GM18508 (cell line): ENCODE measurements around the gene RGL1.
A peak's percentile ranks its signal among the peaks of the same experiment; 100 is the strongest.

Experiments
- ATAC-seq: cut with Tn5 transposase; IDR thresholded peaks from one replicate; pipeline ENCODE4 v1.9.1; 2021; ENCODE audit warnings: moderate number of reproducible peaks; ENCODE audit not compliant: insufficient read depth, unreplicated experiment

RGL1 gene

DNA sequence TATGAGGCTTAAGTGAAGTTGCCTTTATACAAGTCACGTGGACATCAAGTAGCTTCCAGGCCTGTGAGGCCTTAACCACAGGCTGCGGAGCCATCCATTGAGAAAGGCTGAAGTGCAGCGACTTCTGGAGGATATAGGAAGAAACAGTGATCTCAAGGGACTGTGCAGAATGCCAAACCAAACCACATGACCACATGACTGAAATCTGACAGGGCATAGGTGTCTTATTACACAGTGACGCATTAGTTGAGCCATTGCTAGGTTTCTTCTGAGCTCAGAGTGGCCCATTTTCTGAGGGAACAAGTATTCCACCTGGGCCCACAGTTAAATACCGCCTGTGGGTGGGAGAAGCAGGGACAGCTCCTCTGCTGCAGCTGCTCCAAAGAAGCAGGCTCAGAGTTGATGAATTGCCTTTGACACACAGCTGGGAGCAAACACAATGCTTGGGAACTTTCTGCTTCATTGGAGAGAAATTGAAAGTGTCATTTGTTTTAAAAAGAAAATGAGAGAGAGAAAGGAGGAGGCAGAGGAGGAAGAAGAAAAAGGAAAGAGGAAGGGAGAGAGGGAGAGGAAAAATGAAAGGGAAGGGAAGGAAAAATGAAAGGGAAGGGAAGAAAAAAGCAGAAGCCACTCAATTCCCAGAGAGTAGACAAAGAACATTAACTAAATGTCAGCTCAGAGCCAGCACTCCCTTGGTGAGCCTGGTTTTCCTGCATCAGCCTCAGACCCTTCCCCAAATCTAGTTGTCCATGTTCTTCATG, 138.2 kb downstream of the RGL1 start:
- no peak for ATAC-seq

DNA sequence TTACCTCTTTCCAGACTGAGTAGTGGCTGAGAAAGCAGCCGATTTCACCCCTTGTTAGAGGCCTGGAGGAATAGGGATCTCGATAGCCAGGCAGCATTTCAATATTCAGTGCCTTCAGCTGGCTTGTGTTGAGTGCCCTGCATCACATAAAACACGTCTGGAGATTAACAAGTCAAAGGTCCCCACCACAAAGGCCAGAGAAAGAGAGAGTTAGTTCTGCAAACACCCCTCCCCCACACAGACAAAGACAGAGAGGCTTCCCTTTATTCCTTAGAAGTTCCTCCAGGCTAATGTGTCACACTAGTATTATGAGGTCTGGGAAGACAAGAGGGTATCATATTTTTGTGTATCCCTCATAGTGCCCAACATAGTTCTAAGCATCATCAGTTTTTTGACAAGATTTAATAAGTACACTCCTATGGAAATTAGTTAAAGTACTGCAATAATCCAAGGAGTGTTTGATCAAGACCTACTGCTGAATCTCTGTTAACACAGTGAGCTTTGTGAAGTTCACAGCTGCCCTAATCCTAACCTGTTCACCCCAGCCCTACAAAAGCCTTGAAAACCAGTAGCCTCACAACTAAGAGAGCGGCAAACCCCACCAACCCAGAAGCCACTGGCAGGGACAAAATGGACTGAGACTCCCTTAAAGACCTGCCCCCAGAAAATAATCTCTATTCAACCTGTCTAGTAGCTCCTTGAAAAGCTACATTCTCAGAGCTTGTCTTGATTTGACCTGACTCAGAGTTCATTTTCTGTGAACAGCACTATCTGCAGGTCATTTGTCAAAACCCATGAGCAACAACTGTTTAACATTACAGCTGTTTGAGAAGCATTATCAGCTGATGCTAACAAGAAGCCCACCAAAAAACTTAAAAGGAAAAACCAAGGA, 140.8 kb downstream of the RGL1 start:
- ATAC-seq = no peak

DNA sequence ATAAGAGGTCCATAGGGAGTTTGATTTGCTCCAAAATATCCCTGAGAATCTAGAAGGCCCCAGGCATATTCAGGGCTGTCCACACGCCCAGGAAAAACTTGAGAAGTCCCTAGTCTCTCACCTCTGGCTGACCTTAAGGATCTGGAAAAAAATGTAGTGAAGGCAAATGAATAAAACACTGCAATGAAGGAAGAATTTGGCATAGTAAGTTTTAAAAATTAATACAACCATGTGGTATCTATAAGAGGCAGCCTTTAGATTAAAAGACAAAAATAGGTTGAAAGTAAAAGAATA, 141.3 kb downstream of the RGL1 start:
- no peak for ATAC-seq

DNA sequence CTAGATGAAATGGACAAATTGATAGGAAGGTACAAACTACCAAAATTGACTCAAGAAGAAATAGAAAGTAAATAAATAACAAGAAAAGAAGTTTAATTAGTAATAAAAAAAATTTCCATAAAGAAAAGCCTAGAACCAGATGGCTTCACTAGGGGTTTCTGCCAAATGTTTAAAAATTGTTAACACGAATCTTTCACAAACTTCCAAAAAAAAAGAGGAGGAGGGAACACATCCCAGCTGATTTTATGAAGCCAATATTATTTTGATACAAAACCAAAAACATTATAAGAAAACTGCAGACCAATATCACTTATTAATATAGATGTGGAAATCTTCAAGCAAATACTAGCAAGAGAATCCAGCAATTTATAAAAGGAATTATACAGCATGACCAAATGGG, 143.1 kb downstream of the RGL1 start:
- ATAC-seq = no peak

DNA sequence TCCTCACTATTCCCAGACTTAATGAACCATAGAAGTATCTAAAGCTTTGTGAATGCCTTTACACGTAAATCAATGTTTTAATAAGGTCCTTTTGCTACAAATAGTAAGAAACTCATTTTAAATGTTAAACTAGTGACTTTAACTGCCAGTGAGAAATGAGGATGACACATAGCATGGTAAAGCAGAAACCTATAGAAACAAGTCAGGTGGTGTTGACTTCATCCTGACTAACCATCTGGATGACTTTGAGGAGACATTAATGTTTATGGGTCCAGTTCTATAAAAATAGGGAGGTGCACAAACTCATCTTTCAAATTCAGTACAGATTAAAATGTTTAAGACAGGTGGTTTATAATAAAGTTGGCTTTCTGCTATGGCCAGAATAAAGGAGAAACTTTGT, 147.2 kb downstream of the RGL1 start:
- no peak for ATAC-seq

DNA sequence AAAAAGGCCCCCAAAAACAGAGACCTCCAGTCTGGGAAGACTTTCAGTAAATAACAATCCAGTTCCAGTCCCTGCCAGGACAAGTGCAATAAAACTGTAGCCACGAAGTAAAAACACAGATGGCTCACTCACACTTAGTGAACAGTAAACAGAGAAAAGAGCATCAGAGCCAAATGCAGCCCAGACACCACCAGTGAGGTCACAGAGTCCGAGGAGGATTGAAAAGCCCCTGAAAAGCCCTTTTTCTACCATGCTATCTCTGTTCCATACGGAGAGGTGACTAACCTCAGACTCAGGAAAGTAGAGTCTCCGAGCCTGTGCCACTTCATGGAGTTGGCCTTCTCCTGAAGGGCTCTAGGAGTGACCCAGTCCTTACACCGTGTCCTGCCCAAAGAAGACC, 148.1 kb downstream of the RGL1 start:
- no peak for ATAC-seq

DNA sequence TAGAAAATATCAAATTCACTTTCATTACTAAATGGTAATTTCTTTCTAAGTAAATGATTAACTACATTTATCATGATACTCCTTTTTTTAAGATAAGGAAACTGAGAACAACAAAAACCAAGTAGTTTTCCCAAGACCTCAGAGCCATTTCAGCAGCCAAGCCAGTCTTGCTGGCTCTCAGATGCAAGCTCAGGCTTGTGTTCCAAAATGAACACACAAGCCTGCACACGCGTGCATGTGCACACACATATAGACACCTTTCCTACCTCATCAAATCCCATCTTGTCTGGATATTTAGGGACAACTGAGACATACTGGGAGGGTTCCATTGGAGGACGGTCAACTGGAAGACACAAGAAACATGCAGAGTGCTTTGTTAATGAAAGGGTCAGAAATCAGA, 149.6 kb downstream of the RGL1 start:
- ATAC-seq = no peak

DNA sequence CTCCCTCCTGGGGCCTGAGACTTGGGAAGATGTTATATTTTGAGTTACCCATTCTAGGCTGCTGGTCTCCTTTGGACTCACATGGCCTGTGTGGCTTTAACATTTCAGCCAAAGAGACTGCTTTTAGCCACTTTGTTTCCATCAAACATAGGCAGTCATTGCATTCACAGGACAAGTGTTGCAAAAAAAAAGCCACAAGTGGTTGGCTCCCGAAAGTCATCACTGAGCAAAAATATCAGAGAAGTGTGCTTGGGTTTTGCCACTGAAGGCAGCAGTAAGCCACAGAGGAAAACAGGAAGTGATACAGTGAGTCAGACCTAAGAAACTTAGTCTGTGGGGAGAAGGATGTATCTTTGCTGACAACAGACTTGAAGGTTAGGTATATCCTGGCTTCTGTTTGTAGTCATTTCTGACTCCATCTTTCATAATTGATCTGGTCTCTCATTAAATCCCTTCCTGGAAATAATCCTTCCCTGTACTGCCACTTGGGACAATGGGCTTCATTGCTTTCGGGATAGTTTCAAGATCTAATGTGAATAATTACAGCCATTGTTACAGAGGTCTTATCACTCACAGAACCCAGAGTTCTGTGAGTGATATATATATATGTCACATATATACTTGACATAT, 151.8 kb downstream of the RGL1 start:
- peak; percentile 99 for ATAC-seq

DNA sequence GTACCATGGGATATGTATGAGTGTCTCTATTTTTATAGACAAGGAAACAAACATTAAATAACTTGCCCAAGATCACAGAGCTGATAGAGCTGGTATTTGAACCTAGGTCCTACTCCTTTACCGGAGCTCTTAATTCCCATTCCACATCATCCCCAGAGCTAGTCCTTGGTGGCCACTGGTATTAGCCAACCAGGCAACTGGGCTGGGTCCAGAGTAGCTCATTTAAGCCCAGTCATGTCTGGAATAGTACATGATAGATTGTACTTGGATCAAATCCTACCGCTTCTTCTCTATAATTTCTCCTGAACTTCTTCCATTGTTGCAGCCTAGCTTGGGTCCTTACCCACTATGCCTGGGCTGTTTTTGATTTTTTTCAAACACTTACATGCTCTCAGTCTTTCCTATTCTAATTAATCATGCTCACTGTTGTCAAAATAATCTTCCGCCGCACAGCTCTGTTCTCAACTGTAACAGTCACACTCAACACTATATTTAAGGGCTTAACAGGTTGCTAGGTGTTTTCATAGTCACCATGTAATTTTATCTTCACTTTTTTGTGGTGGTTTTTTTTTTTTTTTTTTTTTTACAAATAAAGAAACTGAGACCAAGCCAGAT, 152.4 kb downstream of the RGL1 start:
- ATAC-seq = no peak

DNA sequence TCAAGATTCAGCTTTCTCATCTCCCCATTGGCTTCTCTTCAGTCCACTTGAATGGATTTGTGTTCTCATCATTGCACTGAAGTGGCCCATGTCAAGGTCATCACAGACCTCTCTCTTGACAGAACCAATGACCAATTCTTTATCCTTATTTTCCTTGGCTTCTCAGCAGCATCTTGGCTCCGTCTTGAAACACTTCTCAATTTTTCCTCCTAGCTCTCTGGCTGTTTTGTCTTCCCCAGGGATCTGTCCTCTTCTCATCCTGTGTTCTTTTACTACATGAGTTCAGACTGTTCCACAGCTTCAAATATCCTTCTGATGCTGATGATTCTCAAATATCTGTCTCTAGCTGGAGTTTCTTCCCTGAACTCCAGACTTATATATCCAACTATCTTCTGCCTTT, 154.0 kb downstream of the RGL1 start:
- ATAC-seq = no peak

DNA sequence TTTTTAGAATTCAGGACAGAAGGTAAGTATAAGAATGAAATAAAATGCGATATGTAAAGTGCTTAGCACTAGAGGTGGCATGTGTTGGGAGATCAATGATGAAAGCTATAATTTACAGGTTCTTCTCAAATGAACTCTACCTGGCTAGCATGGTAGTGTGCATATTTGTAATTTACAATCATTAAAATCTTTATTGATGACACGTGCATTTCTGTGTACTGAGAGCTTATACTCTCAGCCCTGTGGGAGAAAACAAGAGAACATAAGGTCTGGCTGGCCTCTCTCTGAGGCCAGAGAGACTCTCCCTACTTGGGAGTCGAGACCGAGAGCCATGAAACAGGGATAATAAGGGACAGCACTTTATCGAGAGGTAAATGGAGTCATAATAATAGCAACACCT, 156.2 kb downstream of the RGL1 start:
- ATAC-seq = no peak

DNA sequence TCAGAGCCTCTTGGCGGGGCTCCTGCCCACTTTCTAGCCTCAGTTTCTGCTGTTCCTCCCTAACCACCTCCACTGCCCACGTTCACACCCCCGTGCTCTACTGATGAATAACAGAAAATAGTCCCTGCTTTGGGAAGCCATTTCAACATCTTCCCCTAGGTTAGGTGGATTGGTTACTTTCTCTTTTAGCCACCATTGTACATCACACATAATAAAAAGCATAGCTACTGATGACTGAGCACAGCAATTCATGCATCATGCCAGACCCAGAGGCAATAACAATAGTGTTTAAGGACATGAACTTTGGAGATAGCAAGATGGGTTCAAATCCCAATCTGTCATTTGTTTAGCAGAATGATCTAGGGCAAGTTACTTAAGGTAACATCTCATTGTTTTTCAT, 158.0 kb downstream of the RGL1 start:
- no peak for ATAC-seq

DNA sequence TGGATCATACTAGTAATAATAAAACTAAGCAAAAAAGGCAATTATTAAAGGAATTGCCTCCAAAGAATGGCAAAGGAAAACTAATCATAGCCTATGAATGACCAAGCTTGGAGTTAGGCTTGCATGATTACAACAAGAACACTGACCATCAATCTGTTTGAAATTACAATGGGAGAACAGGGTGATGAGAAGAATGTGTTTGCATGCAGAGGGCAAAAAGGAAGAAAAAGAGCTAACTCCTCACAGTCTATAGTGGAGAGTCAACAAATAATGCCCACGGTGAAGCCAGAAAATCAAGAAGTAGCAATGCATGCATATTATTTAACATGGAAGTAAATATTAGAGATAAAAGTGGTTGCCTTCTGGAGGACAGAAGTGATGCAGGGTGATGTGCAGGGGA, 160.8 kb downstream of the RGL1 start:
- ATAC-seq = no peak

DNA sequence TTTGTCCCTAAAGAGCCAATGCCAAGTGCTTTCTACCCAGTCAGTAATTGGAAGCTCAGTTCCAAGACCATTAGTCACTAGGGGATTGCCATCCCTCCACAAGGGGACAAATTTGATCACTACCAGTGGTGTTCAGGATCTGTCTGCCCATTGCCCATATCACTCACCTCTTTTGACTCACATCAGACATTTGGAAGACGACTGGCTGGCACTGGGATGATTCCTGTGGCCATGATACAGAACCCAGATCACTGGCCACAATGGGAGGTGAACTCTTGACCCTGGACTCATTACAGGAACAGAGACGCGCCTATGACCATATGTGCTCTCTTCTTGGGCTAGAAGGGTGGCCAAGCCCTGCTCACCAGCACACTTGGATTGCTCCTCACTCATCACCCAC, 161.6 kb downstream of the RGL1 start:
- ATAC-seq = no peak

DNA sequence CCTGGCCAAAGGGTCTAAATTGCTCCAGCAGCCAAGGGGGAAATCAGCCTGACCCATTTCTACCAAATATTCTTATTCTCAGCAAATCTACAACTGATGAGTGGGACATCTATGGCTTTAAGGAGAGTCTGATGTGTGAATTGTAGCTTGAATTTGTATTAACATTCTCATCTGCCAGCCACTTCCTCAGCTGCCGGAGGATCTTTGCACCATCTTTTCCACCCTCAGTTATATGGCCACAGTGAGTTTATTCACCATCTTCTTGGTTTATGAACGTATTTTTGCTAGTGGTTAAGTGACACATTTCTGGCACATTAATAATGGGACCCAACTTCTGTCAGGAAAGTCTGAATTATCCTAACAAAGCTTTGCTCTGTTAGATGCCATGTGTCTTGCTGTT, 163.0 kb downstream of the RGL1 start:
- no peak for ATAC-seq

DNA sequence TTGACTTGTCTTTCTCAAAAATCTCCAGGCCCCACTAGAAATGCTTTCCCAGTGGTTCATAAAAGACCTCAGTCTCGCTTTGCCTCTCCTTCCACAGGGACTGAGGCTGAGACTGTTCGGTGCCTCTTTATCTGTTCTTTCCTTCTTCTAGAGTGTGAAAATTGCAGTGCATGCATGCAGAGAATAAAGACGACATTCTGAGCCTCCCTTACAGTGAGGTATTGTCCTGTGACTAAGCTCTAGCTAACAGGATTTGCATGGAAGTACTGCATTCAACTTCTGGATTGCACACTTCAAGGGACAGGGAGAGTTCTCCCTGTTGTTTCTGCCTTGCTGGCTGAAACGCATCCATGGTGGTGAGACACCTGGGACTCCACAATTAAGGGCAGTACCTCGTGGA, 163.5 kb downstream of the RGL1 start:
- ATAC-seq = no peak

DNA sequence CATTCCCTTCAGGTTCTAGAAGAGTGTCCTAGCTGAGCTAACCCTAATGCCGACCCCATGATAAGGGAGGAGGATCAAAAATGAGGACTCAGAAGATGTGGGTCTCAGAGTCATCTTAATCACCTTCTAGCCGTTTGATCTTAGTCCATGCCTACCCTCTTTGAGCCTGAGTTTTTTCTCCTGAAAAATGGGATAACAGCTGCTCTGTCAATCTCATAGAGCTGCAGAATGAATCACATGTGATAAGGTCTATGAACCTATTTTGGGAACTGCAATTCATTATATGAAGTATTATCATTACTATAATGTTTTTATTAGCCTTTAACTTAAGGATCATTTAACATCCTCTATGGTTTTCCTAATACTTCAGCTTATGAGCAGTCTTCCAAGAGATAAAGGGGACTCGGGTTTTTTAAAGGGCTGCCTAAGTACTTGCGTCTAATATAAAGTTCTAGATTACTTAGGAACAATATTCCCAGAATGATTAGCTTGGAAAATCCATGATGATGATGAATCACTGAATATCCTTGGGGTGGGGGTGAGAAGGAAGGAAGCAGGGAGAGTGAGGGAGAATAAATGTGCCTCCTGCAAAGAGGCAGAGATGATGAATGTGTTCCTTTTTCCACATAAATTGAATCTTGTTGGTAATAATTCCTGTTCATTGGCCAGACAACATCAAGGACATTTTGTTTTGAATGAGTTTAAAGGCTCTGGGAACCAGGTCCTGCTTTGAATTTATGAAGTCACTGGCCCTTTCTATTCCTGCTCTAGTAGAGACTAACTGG, 165.8 kb downstream of the RGL1 start:
- ATAC-seq = no peak

DNA sequence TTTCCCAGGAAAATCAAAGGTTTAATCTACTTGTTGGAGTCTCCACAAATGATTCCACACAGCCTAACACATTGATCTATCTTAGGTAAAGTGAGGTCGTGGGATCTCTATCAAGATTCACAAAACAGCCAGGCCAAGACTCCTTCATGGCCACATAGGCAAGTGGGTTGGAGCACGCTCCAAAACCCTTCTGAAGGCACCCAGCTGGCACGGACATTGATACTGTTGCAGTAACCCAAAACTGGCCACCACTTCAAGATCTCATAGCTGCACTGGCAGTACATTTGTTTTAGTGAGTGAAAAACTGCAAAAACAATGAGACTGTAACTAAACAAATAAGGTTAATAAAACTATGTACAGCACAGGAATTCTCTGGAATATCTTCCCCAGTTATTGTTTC, 170.7 kb downstream of the RGL1 start:
- ATAC-seq = no peak

DNA sequence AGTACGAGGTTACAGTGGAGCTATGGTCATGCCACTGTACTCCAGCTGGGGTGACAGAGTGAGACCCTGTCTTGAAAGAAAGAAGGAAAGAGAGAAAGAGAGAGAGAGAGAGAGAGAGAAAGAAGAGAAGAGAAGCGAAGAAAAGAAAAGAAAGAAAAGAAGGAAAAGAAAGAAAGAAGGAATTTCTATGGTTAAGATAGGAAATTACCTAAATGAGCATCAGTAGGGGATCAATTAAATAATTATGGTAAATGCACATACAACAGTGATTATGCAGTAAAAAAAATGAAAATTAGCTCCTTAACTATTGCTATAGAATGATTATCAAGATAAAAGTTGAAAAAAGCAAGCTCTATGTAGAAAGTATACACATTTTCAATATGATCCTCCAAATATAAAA, 172.8 kb downstream of the RGL1 start:
- ATAC-seq = no peak
